ENCODE data around the gene DDX10.

DDX10 gene

GRCh38 chr11:108958368-108959104 is 293.7 kb downstream of the DDX10 start:
- DNase-seq, result no peak

- DNase-seq, result peak; percentile 26
Observed at GRCh38 chr11:108959105-108959761, 294.4 kb downstream of the DDX10 start.

- DNase-seq, result no peak
Observed at GRCh38 chr11:108959874-108960273, 295.0 kb downstream of the DDX10 start.

GRCh38 chr11:108960501-108960900 is 295.6 kb downstream of the DDX10 start:
- DNase-seq, result no peak

- DNase-seq, result no peak
Observed at GRCh38 chr11:108961095-108961494, 296.2 kb downstream of the DDX10 start.

GRCh38 chr11:108963118-108963517 is 298.2 kb downstream of the DDX10 start:
- peak; percentile 61 for DNase-seq

- no peak for DNase-seq
Observed at GRCh38 chr11:108965306-108966001, 300.6 kb downstream of the DDX10 start.

GRCh38 chr11:108966206-108966605 is 301.3 kb downstream of the DDX10 start:
- DNase-seq, result no peak

GRCh38 chr11:108966978-108967377 is 302.1 kb downstream of the DDX10 start:
- no peak for DNase-seq

GRCh38 chr11:108967571-108967970 is 302.7 kb downstream of the DDX10 start:
- DNase-seq, result no peak

GRCh38 chr11:108970221-108970991 is 305.5 kb downstream of the DDX10 start:
- DNase-seq, result no peak

GRCh38 chr11:108973402-108974162 is 308.7 kb downstream of the DDX10 start:
- DNase-seq, result no peak

- no peak for DNase-seq
Observed at GRCh38 chr11:108975026-108975425, 310.2 kb downstream of the DDX10 start.

- no peak for DNase-seq
Observed at GRCh38 chr11:108975641-108976071, 310.8 kb downstream of the DDX10 start.

- DNase-seq, result no peak
Observed at GRCh38 chr11:108983636-108984420, 319.0 kb downstream of the DDX10 start.

GRCh38 chr11:108984523-108984922 is 319.7 kb downstream of the DDX10 start:
- no peak for DNase-seq

- DNase-seq, result no peak
Observed at GRCh38 chr11:108985236-108985944, 320.5 kb downstream of the DDX10 start.

GRCh38 chr11:108985945-108986279 is 321.0 kb downstream of the DDX10 start:
- DNase-seq, result no peak
